ENCODE measurements around the gene TSC1.

DNA sequence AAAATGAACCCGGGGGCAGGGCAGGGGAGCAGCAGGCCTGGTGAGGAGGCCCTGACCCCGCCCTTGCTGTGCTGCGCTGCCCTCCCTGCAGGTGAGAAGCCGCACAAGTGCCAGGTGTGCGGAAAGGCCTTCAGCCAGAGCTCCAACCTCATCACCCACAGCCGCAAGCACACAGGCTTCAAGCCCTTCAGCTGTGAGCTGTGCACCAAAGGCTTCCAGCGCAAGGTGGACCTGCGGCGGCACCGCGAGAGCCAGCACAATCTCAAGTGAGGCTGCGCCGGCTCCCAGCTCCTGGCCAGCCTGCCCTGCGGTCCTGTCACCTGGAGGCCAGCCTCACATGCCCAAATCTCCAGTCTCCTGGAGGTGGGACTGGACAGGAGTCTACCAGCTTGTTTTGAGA, 46.4 kb upstream of the TSC1 start:
- TF ChIP-seq, protein P1, sequence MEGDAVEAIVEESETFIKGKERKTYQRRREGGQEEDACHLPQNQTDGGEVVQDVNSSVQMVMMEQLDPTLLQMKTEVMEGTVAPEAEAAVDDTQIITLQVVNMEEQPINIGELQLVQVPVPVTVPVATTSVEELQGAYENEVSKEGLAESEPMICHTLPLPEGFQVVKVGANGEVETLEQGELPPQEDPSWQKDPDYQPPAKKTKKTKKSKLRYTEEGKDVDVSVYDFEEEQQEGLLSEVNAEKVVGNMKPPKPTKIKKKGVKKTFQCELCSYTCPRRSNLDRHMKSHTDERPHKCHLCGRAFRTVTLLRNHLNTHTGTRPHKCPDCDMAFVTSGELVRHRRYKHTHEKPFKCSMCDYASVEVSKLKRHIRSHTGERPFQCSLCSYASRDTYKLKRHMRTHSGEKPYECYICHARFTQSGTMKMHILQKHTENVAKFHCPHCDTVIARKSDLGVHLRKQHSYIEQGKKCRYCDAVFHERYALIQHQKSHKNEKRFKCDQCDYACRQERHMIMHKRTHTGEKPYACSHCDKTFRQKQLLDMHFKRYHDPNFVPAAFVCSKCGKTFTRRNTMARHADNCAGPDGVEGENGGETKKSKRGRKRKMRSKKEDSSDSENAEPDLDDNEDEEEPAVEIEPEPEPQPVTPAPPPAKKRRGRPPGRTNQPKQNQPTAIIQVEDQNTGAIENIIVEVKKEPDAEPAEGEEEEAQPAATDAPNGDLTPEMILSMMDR (IDR thresholded peaks at IDR 0.05; ENCODE audit: poor library complexity), result no peak
- TF ChIP-seq EZH2phosphoT487 (IDR thresholded peaks at IDR 0.05; ENCODE audit: low read depth, severe bottlenecking, unreplicated experiment) (no peak), EZH2 (IDR thresholded peaks at IDR 0.05; ENCODE audit: borderline replicate concordance) (no peak)
